Coronary artery (tissue), 2 donors: Measurements from ENCODE around the gene RBMY1J.
"Not testable (repeated sequence)": the region's sequence is repeated elsewhere in the genome, so short reads cannot be mapped to it uniquely, and the experiment has no call there.

ENCODE experiments used
- DNase-seq: peaks from one replicate; pipeline ENCODE4 v3.0.0-alpha.2; 2017; ENCODE audit warnings: low spot score
- H3K27ac ChIP-seq, 2 donors: fragments of 200-600 bp; sonication (generic); one replicate each; pipeline ENCODE4 v1.5.1; 2016 to 2019
- H3K4me3 ChIP-seq: fragments of 200-600 bp; sonication (generic); 2 replicates; pipeline ENCODE4 v1.5.1; 2016; ENCODE audit warnings: mild to moderate bottlenecking, moderate library complexity
- TF ChIP-seq, protein P1 (sequence below): fragments of 200-600 bp; sonication (generic); IDR thresholded peaks from one replicate; pipeline ENCODE4 v1.5.1; 2019; ENCODE audit warnings: antibody characterized with exemption

Gene RBMY1J

DNA sequence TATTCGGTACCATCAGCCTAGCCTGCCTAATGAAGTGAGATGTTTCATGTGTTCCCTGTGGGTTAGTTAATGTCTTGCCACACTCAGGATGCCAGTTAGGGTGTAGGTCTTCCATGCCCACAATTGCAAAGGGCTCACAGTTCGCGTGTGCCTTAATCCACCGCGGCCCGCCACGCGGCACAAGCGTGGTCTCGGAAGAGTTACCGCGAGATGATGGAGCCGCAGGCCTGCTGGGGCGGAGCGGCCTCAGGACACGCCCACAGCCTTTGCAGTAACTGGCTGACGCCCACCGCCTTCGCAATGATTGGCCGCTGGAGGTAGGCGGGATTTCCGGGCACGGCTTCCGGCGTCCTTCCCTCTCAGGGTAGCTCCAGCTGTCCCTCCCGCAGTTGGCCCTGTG is at the start of gene RBMY1J:
Gene RBMY1J (plus strand): TSS at position 301 of the 400 bp plus-strand sequence. CDS start 2,038 bp downstream, outside the sequence.
- H3K4me3 ChIP-seq, H3K27ac ChIP-seq, DNase-seq: not testable (repeated sequence)

DNA sequence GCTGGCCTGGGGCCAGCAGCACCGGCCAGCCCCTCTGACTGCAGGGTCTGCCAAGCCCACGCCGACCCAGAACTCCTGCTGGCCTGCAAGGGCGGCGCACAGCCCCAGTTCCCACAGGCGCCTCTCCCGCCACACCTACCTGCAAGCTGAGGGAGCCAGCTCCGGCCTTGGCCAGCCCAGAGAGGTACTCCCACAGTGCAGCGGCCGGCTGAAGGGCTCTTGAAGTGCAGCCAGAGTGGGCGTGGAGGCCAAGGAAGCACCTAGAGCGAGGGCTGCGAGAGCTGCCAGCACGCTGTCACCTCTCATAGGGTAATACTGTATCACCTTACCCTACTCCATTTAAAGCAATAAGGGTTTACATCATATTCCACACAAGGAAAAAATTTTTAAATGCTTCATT is 35.8 kb upstream of the RBMY1J start:
- DNase-seq: no peak
- TF ChIP-seq, protein P1, sequence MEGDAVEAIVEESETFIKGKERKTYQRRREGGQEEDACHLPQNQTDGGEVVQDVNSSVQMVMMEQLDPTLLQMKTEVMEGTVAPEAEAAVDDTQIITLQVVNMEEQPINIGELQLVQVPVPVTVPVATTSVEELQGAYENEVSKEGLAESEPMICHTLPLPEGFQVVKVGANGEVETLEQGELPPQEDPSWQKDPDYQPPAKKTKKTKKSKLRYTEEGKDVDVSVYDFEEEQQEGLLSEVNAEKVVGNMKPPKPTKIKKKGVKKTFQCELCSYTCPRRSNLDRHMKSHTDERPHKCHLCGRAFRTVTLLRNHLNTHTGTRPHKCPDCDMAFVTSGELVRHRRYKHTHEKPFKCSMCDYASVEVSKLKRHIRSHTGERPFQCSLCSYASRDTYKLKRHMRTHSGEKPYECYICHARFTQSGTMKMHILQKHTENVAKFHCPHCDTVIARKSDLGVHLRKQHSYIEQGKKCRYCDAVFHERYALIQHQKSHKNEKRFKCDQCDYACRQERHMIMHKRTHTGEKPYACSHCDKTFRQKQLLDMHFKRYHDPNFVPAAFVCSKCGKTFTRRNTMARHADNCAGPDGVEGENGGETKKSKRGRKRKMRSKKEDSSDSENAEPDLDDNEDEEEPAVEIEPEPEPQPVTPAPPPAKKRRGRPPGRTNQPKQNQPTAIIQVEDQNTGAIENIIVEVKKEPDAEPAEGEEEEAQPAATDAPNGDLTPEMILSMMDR: no peak
- Histone ChIP-seq H3K4me3 (no peak overlapping the region), H3K27ac (no peak overlapping the region)

DNA sequence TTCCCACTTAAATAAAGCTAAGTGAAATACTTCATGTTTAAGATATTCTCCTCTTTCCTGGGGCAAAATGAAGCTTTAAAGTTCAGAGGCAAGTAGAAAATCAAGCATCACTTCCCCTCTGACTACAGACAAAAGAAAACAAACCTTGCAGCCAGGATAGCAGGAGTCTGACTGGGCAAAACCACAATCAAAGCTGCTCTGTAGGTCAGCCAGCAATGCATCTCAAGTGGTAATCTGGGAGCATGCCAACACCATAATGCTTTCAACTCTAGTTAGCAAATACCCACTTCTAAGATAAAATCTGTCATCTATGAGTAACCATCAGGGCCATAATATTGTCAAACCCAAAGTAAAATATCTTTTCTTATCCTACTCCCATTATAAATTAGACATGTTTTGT is 32.6 kb upstream of the RBMY1J start:
- H3K4me3 ChIP-seq: no peak overlapping the region
- no peak for DNase-seq
- H3K27ac ChIP-seq: no peak overlapping the region
- TF ChIP-seq, protein P1: no peak

DNA sequence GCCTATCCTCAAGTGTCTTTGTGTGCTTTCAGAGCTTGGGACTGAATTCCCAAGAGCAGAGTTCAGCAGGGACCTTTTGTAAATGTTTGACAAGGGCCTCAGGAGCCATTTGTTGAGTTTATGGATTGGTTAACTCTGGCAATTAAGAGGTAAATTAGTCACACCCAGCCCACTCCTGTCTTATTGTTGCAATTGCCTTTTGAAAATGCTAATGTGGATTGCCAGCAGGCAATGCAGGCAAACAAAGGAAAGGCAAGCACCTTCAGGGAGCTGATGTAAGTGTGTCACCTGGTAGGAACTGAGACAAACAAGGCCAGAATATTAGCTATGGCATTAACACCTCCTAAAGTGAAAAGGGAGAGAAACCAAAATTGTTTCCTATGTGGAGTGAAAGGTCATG is 29.7 kb upstream of the RBMY1J start:
- no peak for DNase-seq
- Histone ChIP-seq H3K4me3 (no peak overlapping the region), H3K27ac (no peak overlapping the region)
- TF ChIP-seq, protein P1: no peak

DNA sequence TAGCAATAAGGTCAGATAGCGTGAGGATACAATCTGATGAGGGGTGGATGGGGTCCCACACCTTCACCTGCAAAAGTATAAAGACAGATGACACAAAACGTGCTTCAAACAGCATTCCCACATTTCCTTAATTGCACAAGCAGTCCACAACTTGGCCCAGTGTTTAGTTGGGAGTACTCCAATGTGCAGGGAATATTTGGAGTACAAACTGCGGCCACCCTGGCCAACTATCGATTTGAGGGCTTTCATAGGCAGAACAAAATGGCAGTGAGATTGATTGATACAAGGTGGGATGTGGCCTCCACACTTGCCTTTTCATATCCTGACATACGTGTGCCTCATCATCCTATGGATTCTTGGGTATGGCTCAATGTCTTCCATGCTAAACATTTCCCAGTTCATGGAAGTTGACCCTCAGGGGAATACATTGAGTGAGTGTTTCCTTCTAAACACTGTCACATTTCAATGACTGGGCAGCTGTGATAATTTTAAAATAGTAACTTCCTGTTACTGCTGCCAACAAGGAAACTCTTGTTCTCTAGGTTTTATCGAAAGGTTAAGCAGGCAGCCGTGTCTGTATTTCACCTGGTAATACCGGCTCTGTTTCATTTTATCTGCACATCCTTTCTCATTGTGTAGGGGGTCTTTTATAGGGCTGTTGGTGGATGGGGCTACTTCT is 41.6 kb downstream of the RBMY1J start:
- not testable (repeated sequence) for DNase-seq, H3K27ac ChIP-seq, H3K4me3 ChIP-seq

DNA sequence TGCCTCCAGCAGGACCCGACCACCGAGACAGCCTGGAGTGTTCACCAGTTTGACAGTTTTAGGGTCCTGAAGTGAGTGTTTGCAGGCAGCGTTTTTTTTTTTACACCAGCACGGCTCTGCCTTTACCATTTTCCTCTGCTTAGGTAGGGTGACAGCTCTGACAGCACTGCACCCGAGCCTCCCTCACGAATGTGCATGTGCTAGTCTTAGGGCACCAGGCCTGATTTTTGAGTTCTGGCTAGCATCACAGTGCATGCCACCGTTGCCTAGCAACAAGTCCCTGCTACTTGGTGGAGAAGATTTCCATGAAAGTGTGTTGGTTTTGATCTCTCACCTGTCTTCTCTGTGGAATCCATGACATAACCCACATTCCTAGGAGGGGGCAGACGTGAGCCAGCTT is 52.3 kb downstream of the RBMY1J start:
- H3K27ac ChIP-seq, DNase-seq, H3K4me3 ChIP-seq: not testable (repeated sequence)

DNA sequence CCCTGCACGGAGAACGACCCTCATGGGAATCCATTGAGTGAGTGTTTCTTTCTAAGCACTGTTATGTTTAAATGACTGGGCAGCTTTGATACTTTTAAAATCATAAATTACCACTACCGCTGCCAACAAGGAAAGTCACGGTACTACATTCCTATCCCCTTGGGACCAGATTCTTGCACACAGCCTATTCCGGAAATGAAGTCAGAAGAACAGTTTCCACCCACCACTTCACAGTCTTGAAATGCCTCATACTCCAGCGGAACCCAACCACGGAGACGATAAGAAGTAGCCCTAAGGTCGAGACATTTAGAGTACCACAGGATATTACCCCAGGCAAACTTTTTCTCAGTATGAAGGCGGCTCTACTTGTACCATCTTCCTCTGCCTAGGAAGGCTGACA is 58.8 kb downstream of the RBMY1J start:
- not testable (repeated sequence) for H3K4me3 ChIP-seq, H3K27ac ChIP-seq, DNase-seq
